ENCODE results near the gene PCDHGA5. TPM values are rescaled to one million over a fixed set of nuclear protein-coding genes. Genes with fewer than 3 reads are reported as not detected.
"Not testable (repeated sequence)": the region's sequence is repeated elsewhere in the genome, so short reads cannot be mapped to it uniquely, and the experiment has no call there.

PCDHGA5 gene
- total and polyA plus RNA-seq, 2 donors (not counting 1 experiment from before 2014, with no cell fraction given), result 1.4 to 2.6 TPM

DNA sequence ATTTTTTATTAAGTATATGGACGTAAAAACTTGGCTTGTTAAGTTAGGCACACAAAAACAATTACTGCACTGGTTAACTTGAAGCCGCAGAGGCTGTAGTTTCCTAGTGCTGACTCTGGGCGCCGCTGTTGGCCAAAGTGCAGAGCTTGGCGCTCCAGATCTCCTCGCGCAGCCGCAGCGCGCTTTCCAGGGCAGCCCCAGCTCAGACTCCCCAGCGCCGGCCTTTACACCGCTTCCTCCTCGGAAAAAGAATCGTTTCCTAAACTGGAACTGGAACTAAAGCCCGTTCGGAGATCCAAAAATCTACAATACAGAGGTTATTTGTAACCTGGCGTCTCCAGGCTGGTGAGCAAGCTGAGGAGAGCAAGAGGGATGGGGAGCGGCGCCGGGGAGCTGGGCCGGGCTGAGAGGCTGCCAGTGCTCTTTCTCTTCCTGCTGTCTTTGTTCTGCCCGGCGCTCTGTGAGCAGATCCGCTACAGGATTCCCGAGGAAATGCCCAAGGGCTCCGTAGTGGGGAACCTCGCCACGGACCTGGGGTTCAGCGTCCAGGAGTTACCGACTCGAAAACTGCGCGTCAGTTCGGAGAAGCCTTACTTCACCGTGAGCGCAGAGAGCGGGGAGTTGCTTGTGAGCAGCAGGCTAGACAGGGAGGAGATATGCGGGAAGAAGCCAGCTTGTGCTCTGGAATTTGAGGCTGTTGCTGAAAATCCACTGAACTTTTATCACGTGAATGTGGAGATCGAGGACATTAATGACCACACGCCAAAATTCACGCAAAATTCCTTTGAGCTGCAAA is 34.0 kb downstream of the PCDHGA5 start, which contains the start of gene PCDHGB5:
TSS of gene PCDHGB5 (plus strand) at position 192 of the 796 bp plus-strand sequence. CDS start at position 373, 181 bp downstream.
- not testable (repeated sequence) for H3K79me2 ChIP-seq (ENCODE audit: control insufficient read depth, insufficient read depth, low read length)

DNA sequence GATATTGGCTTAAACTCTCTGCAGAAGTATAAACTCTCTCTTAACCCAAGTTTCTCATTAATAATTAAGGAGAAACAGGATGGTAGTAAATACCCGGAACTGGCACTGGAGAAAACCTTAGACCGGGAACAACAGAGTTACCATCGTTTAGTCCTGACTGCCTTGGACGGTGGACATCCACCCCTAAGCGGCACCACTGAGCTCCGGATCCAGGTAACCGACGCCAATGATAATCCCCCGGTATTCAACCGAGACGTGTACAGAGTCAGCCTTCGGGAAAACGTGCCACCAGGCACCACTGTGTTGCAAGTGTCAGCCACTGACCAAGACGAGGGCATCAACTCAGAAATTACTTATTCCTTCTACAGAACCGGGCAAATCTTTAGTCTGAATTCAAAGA is 34.6 kb downstream of the PCDHGA5 start:
- no peak for DNase-seq (ENCODE audit: low read depth in 2 of 2)
- H3K4me2 ChIP-seq (ENCODE audit: extremely low read depth, insufficient read depth, low read length), result peak overlapping the region; percentile 23
- no peaks in the 10 kb centered on the region for H3K4me1 ChIP-seq (ENCODE audit: control insufficient read depth, extremely low read depth, insufficient read depth, low read length)
- H3K9ac ChIP-seq (ENCODE audit: insufficient read depth, low read length), result no peak overlapping the region
- TF ChIP-seq, protein P1, sequence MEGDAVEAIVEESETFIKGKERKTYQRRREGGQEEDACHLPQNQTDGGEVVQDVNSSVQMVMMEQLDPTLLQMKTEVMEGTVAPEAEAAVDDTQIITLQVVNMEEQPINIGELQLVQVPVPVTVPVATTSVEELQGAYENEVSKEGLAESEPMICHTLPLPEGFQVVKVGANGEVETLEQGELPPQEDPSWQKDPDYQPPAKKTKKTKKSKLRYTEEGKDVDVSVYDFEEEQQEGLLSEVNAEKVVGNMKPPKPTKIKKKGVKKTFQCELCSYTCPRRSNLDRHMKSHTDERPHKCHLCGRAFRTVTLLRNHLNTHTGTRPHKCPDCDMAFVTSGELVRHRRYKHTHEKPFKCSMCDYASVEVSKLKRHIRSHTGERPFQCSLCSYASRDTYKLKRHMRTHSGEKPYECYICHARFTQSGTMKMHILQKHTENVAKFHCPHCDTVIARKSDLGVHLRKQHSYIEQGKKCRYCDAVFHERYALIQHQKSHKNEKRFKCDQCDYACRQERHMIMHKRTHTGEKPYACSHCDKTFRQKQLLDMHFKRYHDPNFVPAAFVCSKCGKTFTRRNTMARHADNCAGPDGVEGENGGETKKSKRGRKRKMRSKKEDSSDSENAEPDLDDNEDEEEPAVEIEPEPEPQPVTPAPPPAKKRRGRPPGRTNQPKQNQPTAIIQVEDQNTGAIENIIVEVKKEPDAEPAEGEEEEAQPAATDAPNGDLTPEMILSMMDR (conservative IDR thresholded peaks at IDR 0.05 in 1 of 2, IDR thresholded peaks at IDR 0.05 in 1 of 2; ENCODE audit: low read depth in 1 of 2, low read length in 2 of 2), result no peak
- TF ChIP-seq EZH2 (IDR thresholded peaks at IDR 0.05; ENCODE audit: low read length, missing control alignments), result no peak
- no peaks in the 10 kb centered on the region for H3K36me3 ChIP-seq (ENCODE audit: control insufficient read depth, insufficient read depth, low read length)
- no peak overlapping the region for H3K27ac ChIP-seq (ENCODE audit: insufficient read depth, low read length)
- no peaks in the 10 kb centered on the region for H3K27me3 ChIP-seq (ENCODE audit: control insufficient read depth, insufficient read depth, low read length)
- H3K9me3 ChIP-seq (ENCODE audit: control insufficient read depth, insufficient read depth, low read depth, low read length), result peaks cover 5% of the 10 kb centered on the region
- no peak overlapping the region for H2AFZ ChIP-seq (ENCODE audit: low read length)
- peak overlapping the region in 2 of 4 experiments; percentile 8 to 30 for H3K4me3 ChIP-seq (replicated peaks in 1 of 4; ENCODE audit: control extremely low read depth in 1 of 4, insufficient read depth in 1 of 4, low read depth in 3 of 4, low read length in 4 of 4)
- no peaks in the 10 kb centered on the region for H4K20me1 ChIP-seq (ENCODE audit: control insufficient read depth, extremely low read depth, insufficient read depth, low read length)
- H3K79me2 ChIP-seq (ENCODE audit: control insufficient read depth, insufficient read depth, low read length), result no peaks in the 10 kb centered on the region

More for the DNA sequence above, 34.0 kb downstream of the PCDHGA5 start, which contains the start of gene PCDHGB5:
- not testable (repeated sequence) for H3K36me3 ChIP-seq (ENCODE audit: control insufficient read depth, insufficient read depth, low read length); H3K9ac ChIP-seq (ENCODE audit: insufficient read depth, low read length); H4K20me1 ChIP-seq (ENCODE audit: control insufficient read depth, extremely low read depth, insufficient read depth, low read length); H3K27me3 ChIP-seq (ENCODE audit: control insufficient read depth, insufficient read depth, low read length); H3K9me3 ChIP-seq (ENCODE audit: control insufficient read depth, insufficient read depth, low read depth, low read length); H3K4me1 ChIP-seq (ENCODE audit: control insufficient read depth, extremely low read depth, insufficient read depth, low read length); H2AFZ ChIP-seq (ENCODE audit: low read length)
- Histone ChIP-seq H3K4me3 (replicated peaks in 1 of 4; ENCODE audit: control extremely low read depth in 1 of 4, insufficient read depth in 1 of 4, low read depth in 3 of 4, low read length in 4 of 4) (peak within 1 kb of the TSS; percentile 22 to 56 (median 39)), H3K4me2 (ENCODE audit: extremely low read depth, insufficient read depth, low read length) (peak within 1 kb of the TSS; percentile 23), H3K27ac (ENCODE audit: insufficient read depth, low read length) (peak within 1 kb of the TSS; percentile 50)
- TF ChIP-seq, protein P1 (conservative IDR thresholded peaks at IDR 0.05 in 1 of 2, IDR thresholded peaks at IDR 0.05 in 1 of 2; ENCODE audit: low read depth in 1 of 2, low read length in 2 of 2), result peak; percentile 54 to 60
- DNase-seq (ENCODE audit: low read depth in 2 of 2), result peak; percentile 50 to 65

DNA sequence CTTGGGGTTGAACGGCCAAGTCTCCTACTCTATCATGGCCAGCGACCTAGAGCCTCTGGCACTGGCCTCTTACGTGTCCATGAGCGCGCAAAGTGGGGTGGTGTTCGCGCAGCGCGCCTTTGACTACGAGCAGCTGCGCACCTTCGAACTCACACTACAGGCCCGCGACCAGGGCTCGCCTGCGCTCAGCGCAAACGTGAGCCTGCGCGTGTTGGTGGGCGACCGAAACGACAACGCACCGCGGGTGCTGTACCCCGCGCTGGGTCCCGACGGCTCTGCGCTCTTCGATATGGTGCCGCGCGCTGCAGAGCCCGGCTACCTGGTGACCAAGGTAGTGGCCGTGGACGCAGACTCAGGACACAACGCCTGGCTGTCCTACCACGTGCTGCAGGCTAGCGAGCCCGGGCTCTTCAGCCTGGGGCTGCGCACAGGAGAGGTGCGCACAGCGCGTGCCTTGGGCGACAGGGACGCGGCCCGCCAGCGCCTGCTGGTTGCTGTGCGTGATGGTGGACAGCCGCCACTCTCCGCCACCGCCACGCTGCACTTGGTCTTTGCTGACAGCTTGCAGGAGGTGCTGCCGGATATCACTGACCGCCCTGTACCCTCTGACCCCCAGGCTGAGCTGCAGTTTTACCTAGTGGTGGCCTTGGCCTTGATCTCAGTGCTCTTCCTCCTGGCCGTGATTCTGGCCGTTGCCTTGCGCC is 35.7 kb downstream of the PCDHGA5 start:
- Histone ChIP-seq H3K27me3 (ENCODE audit: control insufficient read depth, insufficient read depth, low read length) (no peaks in the 10 kb centered on the region), H3K9me3 (ENCODE audit: control insufficient read depth, insufficient read depth, low read depth, low read length) (peaks cover 4% of the 10 kb centered on the region), H3K4me1 (ENCODE audit: control insufficient read depth, extremely low read depth, insufficient read depth, low read length) (no peaks in the 10 kb centered on the region), H4K20me1 (ENCODE audit: control insufficient read depth, extremely low read depth, insufficient read depth, low read length) (no peaks in the 10 kb centered on the region), H3K27ac (ENCODE audit: insufficient read depth, low read length) (no peak overlapping the region), H2AFZ (ENCODE audit: low read length) (no peak overlapping the region), H3K4me3 (replicated peaks in 1 of 4; ENCODE audit: control extremely low read depth in 1 of 4, insufficient read depth in 1 of 4, low read depth in 3 of 4, low read length in 4 of 4) (peak overlapping the region in 1 of 4 experiments; percentile 27), H3K36me3 (ENCODE audit: control insufficient read depth, insufficient read depth, low read length) (no peaks in the 10 kb centered on the region), H3K79me2 (ENCODE audit: control insufficient read depth, insufficient read depth, low read length) (no peaks in the 10 kb centered on the region), H3K4me2 (ENCODE audit: extremely low read depth, insufficient read depth, low read length) (no peak overlapping the region), H3K9ac (ENCODE audit: insufficient read depth, low read length) (no peak overlapping the region)
- DNase-seq (ENCODE audit: low read depth in 2 of 2), result no peak
- TF ChIP-seq, protein P1 (conservative IDR thresholded peaks at IDR 0.05 in 1 of 2, IDR thresholded peaks at IDR 0.05 in 1 of 2; ENCODE audit: low read depth in 1 of 2, low read length in 2 of 2), result no peak
- TF ChIP-seq EZH2 (IDR thresholded peaks at IDR 0.05; ENCODE audit: low read length, missing control alignments), result no peak
